GM19043 (cell line): ENCODE data around the gene CBARP.

Experiments used
- ATAC-seq: cut with Tn5 transposase; IDR thresholded peaks from one replicate; pipeline ENCODE4 v1.9.1; 2021; ENCODE audit warnings: low read depth; ENCODE audit not compliant: unreplicated experiment

The CBARP gene

DNA sequence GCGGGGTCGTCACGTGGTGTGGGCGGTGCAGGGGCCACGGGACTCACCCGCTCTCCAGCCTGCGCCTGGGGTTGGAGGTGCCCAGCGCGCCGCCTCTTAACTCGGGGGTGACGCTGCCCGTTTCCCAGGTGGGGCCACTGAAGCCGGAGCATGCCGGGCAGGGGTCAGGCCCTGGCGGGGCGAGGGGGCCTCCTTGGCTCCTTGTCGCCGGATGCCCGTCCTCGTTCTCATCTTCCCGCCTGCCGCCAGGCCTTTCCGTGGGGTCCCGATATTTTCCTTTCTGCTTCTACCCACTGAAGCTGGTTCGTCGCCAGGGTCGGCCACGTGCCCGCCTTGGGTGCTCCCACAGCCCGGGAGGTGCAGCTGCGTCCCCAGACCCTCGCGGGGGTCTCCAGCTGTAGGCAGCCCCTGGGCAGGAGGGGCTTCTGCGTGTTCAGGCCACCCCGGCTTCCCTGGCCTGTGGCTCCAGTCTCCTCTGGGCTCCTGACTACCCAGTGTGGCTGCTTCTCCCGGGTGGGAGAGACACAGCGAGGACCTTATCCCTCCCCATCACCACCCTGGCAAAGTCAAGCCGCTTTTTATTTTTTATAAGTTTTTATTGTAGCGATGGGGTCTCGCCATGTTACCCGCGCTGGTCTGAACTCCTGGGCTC is 38.3 kb upstream of the CBARP start:
- no peak for ATAC-seq

DNA sequence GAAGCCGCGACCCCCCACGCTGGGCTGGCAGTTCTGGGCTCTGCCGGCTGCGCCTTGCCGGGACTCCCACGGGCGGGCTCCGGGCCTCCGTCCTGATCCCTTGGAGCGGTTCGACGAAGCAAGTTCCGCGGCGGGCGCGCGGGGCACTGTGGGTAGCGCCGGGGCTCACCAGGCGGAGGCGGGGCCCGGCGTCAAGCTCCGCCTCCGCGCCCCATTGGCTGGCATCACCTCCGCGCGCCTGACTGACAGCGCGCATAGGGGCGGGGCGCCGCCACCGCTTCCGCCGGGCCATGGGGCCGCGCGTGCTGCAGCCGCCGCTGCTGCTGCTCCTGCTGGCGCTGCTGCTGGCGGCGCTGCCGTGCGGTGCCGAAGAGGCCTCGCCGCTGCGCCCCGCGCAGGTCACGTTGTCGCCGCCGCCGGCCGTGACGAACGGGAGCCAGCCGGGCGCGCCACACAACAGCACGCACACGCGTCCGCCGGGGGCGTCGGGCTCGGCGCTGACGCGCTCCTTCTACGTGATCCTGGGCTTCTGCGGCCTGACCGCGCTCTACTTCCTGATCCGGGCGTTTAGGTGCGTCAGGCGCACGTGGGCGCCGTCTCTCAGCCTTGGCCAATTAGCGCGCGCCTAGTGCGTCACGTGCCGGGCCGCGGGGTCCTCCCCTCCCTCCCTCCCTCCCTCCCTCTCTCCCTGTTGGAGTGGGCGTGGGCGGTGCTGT is 37.6 kb upstream of the CBARP start, which contains the start of gene FAM174C:
Gene FAM174C (plus strand): TSS at position 271 of the 716 bp plus-strand sequence. CDS start 20 bp downstream, at position 291.
- ATAC-seq = peak; percentile 73

DNA sequence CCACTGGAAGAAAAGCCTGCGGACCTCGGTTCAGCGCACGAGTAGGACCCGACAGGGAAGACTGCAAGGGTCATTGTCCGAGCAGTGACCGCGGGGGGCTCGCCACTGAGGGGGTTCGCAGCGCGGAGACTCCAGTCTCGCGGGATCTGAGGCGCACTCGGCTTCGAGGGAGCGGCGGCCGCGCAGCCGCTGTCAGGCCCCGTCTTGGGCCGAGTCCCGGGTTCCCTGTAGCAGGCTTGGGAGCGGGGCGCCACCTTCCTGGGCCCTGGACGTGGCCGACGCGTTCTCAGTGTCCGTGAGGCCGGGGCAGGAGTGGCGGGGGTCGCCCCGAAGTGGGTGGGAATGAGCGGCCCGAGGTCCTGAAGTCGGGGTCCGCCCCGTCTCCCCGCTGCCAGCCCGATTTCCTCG is 37.1 kb upstream of the CBARP start:
- ATAC-seq = no peak

DNA sequence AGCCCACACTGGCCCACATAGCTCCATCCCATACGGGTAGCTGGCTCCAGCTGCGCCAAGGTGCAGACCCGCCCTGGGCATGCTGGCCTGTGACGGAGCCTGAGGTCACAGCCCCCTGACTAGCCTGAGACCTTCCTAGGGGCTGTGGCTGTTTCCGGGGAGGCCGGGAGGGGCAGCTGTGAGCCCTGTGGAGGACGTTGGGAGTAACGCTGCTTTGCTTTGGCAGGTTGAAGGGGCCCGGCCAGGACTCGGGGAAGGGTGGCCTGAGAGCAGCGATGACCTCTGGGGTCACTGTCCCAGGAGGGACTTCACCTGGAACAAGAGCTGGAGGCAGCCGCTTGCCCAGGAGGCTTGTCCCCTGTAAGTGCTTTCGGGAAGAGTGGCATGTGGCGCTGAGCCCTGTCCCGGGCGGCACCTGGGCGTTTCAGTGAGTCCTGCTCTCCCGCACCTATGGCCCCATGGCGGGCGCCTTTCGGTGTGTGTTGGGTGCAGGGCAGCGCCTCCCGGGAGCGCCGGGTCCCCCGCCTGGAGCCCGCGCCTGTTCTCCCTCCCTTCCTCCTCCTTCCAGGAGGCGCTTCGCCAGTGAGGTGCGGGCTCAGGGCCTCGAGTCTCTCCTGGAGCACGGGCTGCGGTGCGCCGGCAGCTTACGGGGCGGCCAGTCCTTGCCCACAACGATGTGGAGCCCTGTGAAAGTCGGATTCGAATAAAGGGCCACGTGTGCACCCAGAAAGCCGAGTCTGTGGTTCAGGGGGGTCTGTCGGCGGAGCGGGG is 36.5 kb upstream of the CBARP start:
- no peak for ATAC-seq

DNA sequence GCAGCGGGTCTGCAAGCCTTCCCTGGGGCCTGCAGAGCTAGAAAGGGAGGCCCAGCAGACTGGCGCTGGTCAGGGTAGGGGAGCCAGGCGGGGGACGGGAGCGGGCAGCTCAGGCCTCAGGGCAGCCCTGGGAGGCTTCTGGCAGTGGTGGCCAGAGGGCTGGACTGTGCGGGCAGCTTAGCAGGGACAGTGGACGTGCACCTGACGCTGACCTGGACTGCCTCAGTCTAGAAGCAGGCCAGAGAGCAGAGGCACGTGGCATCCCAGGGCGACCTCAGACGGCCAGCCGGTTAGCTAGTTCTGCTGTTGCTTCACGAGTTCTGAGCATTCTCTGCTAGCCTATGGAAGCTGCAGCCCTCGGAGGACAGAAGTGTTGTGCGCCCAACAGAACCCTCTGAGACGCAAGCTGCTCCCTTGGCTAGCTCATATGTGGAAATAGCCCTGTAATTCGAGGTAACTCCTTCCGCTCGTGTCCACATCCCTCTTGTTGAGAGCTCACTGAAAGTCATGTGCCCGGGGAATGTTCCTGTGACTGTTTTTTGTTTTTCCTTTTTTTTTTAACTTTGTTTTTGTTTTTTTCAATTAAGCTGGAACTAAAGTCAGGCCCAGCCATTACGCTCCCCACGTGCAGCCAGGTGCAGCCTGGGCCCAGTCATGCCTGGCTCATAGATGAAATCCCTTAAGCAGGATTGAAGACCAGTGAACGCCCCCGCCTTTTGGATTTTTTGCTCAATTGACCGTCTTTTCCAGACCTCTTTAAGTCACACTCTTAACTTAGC is 35.6 kb upstream of the CBARP start:
- no peak for ATAC-seq

- ATAC-seq = no peak
Measured at GRCh38 chr19:1272423-1273262, 34.8 kb upstream of the CBARP start.

GRCh38 chr19:1271528-1272422 is 34.0 kb upstream of the CBARP start:
- no peak for ATAC-seq

GRCh38 chr19:1270854-1271527 is 33.2 kb upstream of the CBARP start:
- no peak for ATAC-seq

- ATAC-seq = no peak
Measured at GRCh38 chr19:1270213-1270853, 32.5 kb upstream of the CBARP start.

- peak; percentile 27 for ATAC-seq
Measured at GRCh38 chr19:1269478-1270212, 31.8 kb upstream of the CBARP start.

GRCh38 chr19:1269065-1269477 is 31.3 kb upstream of the CBARP start, which contains the start of gene CIRBP:
CIRBP (plus strand) TSS chr19:1269332; CDS start chr19:1270934, 1,602 bp downstream.
- ATAC-seq = peak; percentile 43

GRCh38 chr19:1268226-1269064 is 30.6 kb upstream of the CBARP start:
- no peak for ATAC-seq

- no peak for ATAC-seq
Measured at GRCh38 chr19:1267477-1268225, 29.8 kb upstream of the CBARP start.

DNA sequence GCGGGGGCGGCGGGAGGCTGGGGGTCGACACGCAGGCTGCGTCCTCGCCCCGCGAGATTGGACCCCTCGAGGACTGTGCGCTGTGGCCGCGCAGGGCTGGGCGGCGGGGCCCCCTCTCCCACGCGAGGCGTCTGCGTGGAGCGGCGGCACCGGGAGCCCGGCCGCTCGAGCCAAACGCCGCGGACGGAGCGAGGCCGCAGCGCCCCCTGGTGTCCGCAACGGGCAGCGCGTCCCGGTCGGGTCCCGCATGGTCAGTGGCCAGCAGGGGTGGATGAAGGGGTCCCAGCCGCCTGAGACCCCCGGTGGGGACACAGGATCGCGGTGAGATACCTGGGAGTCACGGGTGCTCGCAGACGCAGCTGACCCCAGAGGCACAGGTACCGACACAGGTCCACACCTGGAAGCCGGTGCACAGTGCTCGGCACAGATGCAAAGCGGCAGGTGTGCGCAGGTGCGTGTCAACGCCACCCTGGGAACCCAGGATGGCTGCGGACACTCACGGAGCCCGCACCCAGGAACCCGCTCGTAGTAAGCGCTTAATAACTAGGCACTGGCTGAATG is 29.2 kb upstream of the CBARP start:
- no peak for ATAC-seq
